Measurements from ENCODE around the gene C2CD2L.
"Not testable (repeated sequence)": the region's sequence is repeated elsewhere in the genome, so short reads cannot be mapped to it uniquely, and the experiment has no call there.

The C2CD2L gene

GRCh38 chr11:119106564-119107537, at the start of gene C2CD2L:
Gene C2CD2L, plus strand, starts transcription at chr11:119107344. Its CDS starts 398 bp downstream, at chr11:119107742.
- peak; percentile 92 for DNase-seq (ENCODE audit: low spot score)

DNA sequence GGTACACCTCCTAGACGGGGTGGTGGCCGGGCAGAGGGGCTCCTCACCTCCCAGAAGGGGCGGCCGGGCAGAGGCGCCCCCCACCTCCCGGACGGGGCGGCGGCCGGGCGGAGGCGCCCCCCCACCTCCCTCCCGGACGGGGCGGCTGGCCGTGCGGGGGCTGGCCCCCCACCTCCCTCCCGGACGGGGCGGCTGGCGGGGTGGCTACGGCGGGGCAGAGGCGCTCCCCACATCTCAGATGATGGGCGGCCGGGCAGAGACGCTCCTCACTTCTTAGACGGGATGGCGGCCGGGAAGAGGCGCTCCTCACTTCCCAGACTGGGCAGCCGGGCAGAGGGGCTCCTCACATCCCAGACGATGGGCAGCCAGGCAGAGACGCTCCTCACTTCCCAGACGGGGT, 48.0 kb upstream of the C2CD2L start:
- DNase-seq (ENCODE audit: low spot score): not testable (repeated sequence)

DNA sequence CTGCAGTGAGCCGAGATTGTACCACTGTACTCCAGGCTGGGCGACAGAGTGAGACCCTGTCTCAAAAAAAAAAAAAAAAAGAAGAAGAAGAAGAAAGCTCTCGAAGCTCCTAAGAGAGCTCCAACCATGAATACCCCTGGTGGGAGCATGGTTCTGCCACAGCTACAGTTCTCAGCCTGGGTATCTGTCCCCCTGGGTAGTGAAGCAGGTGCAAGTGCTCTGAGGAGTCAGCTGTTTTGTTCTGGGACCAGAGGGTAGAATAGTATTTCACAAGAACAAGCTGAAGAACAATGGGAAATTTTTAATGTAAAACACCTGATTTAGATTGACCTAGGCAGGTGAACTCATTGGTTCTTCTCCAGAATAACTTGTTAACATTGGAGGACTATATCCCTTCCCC, 45.9 kb upstream of the C2CD2L start:
- DNase-seq (ENCODE audit: low spot score): no peak

DNA sequence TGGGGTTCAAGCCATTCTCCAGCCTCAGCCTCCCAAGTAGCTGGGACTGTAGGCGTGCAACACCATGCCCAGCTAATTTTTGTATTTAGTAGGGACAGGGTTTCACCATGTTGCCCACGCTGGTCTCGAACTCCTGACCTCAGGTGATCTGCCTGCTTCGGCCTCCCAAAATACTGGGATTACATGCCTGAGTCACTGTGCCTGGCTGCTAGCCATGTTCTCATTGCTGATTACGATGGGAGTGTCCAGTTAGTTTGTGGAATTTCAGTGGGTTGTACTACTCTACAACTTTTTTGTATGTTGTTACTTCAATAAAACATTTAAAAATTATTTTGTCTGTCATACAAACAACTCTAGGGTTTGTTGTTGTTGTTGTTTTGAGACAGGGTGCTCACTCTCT, 44.4 kb upstream of the C2CD2L start:
- peak; percentile 28 for DNase-seq (ENCODE audit: low spot score)

- DNase-seq (ENCODE audit: low spot score): no peak
These were observed 41.8 kb upstream of the C2CD2L start for GRCh38 chr11:119065369-119065768.

GRCh38 chr11:119067371-119068222, 39.5 kb upstream of the C2CD2L start, which contains the start of gene VPS11:
Gene VPS11, plus strand, starts transcription at chr11:119067818. Its CDS starts 6 bp downstream, at chr11:119067824.
- DNase-seq (ENCODE audit: low spot score): peak; percentile 96

DNA sequence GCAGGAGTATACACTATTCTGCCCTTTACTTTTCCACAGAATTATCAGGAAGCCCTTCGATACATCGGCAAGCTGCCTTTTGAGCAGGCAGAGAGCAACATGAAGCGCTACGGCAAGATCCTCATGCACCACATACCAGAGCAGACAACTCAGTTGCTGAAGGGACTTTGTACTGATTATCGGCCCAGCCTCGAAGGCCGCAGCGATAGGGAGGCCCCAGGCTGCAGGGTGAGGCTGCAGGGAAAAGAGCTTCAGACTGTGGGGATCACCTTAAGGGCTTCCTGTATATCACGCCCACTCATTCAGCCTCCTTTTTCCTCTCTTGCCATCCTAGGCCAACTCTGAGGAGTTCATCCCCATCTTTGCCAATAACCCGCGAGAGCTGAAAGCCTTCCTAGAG, 29.3 kb upstream of the C2CD2L start:
- DNase-seq (ENCODE audit: low spot score): no peak

- DNase-seq (ENCODE audit: low spot score): no peak
These were observed 28.3 kb upstream of the C2CD2L start for GRCh38 chr11:119078675-119079420.

- no peak for DNase-seq (ENCODE audit: low spot score)
These were observed 25.4 kb upstream of the C2CD2L start for GRCh38 chr11:119081682-119082260.

DNA sequence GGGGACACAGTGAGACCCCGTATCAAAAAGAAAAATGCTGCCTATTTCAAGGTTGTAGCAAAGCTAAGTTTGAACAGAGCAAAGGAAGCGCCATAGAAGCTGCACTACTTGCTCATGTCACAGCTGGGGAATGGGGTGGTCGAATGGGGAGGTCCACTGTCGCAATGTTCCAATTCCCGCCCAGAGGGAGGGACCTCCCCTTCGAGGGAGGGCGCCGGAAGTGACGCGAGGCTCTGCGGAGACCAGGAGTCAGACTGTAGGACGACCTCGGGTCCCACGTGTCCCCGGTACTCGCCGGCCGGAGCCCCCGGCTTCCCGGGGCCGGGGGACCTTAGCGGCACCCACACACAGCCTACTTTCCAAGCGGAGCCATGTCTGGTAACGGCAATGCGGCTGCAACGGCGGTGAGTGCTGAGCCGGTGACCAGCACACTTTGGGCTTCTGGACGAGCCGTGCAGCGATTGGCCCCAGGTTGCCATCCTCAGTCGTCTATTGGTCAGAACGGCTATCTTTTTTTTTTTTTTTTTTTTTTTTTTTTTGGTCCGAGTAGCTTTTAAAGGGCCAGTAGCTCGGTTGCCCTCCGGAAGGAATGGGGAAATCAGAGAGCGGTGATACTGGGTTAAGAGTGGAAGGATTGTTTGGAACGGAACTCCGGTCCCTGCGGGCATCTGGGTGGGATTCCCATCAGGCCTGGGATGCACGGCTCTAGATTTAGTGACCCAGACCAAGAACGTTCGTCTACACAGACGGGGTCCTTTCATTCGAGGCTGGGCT, 22.3 kb upstream of the C2CD2L start, which contains the start of gene HMBS:
Gene HMBS (plus strand): TSS at position 219 of the 774 bp plus-strand sequence. CDS start 153 bp downstream, at position 372.
- peak; percentile 87 for DNase-seq (ENCODE audit: low spot score)

- DNase-seq (ENCODE audit: low spot score): no peak
These were observed 21.7 kb upstream of the C2CD2L start for GRCh38 chr11:119085437-119085847.

- DNase-seq (ENCODE audit: low spot score): no peak
These were observed 20.0 kb upstream of the C2CD2L start for GRCh38 chr11:119087123-119087522.

GRCh38 chr11:119087747-119088241, 19.4 kb upstream of the C2CD2L start:
- no peak for DNase-seq (ENCODE audit: low spot score)

DNA sequence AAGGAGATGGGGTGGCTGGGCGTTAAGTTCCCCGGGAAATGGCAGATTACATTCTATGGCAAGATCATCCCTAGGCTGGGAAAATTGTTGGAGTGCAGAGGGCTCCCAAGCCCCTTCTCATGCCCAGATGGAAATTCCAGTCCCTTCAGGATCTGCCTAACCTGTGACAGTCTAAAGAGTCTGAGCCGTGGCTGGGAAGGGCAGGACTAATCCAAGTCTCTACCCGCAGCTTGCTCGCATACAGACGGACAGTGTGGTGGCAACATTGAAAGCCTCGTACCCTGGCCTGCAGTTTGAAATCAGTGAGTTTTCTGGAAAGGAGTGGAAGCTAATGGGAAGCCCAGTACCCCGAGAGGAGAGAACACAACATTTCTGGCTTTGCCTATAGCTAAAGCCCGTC, 18.7 kb upstream of the C2CD2L start:
- no peak for DNase-seq (ENCODE audit: low spot score)

DNA sequence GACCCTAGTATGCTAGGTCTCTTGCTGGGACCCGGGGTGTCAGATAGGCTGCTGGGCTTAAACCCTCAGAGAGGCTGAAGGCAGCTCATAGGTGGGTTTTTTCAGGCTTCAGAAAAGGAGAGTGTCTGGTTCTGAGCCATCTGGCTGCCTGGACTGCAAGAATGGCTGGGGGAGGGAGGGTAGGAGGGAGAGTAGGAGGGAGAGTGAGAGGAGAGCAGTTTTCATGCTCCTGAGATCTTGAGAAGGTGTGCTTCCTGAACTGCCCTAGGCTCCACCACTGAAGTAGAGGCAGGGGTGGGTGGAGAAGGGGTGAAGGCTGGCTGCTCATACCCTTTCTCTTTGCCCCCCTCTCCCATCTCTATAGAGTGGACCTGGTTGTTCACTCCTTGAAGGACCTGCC, 17.8 kb upstream of the C2CD2L start:
- DNase-seq (ENCODE audit: low spot score): no peak

DNA sequence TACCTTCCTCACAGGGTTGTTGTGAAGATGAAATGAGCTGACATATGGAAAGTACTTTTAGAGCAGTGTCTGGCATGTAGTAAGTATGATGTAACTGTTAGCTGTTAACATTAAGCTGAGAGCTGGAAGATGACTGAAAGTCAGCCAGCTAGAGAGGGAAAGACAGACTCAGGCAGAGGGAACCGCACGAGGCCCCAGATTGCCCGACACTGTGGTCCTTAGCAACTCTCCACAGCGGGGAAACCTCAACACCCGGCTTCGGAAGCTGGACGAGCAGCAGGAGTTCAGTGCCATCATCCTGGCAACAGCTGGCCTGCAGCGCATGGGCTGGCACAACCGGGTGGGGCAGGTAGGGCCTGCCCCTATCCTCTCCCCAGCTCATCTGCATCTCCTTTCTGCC, 16.0 kb upstream of the C2CD2L start:
- DNase-seq (ENCODE audit: low spot score): no peak

DNA sequence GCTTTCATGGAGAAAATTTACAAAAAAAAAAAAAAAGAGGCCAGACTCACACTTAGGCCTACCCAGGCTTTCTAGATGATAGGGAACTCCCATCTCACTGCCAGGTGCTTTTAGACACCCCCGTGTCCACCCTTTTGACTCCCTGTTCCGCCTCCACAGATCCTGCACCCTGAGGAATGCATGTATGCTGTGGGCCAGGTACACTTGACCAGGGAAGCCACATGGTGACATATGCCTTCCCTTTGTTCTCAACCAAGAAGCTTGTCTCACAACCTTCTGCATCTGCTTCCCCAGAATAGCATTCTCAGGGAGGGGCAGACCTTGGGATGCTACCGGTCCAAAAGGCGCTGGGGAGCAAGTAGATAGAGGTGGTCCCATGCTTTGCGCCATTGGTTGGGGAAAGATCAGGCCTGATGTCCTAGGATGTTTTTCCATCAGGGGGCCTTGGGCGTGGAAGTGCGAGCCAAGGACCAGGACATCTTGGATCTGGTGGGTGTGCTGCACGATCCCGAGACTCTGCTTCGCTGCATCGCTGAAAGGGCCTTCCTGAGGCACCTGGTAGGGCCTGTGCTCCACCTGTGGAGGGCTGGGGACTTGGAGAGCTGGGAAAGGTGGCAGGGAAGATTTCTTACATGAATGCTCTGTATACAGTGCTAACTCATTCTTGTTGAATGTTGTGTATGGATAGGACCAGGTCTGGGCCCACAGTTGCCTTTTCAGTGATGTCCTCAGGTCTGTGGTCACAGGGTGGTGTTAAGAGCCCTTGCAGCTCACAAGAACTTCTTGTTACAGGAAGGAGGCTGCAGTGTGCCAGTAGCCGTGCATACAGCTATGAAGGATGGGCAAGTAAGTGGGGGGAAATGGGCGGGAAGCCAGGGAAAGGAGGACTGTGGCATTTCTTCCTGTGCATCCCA, 14.9 kb upstream of the C2CD2L start:
- DNase-seq (ENCODE audit: low spot score): no peak

GRCh38 chr11:119092880-119093842, 14.0 kb upstream of the C2CD2L start:
- DNase-seq (ENCODE audit: low spot score): no peak
